ENCODE data around the gene PEX16.

GRCh38 chr11:45896422-45896984, 21.2 kb downstream of the PEX16 start:
- TF ChIP-seq CTCF (conservative IDR thresholded peaks at IDR 0.05 in 1 of 2, IDR thresholded peaks at IDR 0.05 in 1 of 2; ENCODE audit: extremely low read depth in 1 of 2, insufficient read depth in 1 of 2, low read depth in 1 of 2, low read length in 2 of 2): no peak
- no peak for TF ChIP-seq EZH2 (IDR thresholded peaks at IDR 0.05; ENCODE audit: borderline replicate concordance, low read length)
